ENCODE data around the gene TSPAN15.
"Not testable (repeated sequence)": the region's sequence is repeated elsewhere in the genome, so short reads cannot be mapped to it uniquely, and the experiment has no call there.

TSPAN15 gene

GRCh38 chr10:69503001-69503895 is 52.0 kb downstream of the TSPAN15 start:
- DNase-seq (no peak), ATAC-seq (no peak)

DNA sequence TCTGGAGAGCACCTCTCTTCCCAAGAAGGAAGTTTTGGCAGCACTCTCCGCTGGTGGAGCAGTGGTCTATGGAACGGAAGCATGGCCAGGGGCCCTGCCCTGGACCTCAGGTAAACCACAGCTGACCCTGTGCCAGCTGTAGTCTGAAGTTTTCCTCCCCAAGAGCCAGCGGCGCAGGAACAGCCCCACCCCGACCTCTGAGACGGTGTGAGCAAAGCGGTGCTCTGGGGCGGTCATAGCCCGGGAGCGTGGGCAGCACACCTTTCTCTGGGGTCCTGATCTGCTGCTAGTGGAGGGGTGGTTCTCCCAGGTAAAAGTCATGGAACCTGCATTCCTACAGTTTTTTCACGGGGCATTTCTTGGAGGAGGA is 52.6 kb downstream of the TSPAN15 start:
- DNase-seq, result no peak
- ATAC-seq, result no peak

DNA sequence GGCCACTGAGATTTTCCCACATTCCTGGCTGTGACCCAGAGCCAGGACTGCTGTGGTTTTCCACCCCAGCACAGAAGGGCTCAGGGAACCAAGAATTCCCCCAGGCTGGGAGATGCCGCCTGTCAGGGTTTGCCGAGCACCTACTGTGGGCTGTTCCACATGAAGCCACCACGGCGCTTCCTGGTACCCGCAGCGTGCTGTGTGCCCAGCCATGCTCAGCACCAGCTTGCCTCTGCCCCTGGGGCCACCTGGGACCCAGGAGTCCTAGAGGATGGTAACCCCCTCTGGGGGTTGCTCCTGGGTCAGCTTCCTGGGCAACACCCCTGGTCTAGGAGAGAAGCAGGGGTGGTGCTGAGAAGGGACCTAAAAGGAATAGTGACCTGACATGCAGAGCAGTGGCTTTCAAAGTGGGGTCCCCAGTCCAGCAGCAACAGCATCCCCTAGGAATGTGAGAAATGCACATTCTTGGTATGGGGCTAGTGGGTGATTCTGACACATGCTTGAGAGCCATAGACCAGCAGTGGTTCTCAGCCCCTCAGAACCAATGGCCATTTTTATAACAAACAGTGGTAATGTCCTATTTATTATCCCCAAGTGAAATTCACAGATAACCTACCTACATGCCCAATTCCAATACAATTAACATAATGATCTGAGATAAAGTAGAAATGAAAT is 53.4 kb downstream of the TSPAN15 start:
- DNase-seq (no peak), ATAC-seq (no peak)

GRCh38 chr10:69505636-69506318 is 54.5 kb downstream of the TSPAN15 start:
- DNase-seq (no peak), ATAC-seq (no peak)

- ATAC-seq, result no peak
- DNase-seq, result no peak
These were observed 55.2 kb downstream of the TSPAN15 start for GRCh38 chr10:69506487-69506833.

DNA sequence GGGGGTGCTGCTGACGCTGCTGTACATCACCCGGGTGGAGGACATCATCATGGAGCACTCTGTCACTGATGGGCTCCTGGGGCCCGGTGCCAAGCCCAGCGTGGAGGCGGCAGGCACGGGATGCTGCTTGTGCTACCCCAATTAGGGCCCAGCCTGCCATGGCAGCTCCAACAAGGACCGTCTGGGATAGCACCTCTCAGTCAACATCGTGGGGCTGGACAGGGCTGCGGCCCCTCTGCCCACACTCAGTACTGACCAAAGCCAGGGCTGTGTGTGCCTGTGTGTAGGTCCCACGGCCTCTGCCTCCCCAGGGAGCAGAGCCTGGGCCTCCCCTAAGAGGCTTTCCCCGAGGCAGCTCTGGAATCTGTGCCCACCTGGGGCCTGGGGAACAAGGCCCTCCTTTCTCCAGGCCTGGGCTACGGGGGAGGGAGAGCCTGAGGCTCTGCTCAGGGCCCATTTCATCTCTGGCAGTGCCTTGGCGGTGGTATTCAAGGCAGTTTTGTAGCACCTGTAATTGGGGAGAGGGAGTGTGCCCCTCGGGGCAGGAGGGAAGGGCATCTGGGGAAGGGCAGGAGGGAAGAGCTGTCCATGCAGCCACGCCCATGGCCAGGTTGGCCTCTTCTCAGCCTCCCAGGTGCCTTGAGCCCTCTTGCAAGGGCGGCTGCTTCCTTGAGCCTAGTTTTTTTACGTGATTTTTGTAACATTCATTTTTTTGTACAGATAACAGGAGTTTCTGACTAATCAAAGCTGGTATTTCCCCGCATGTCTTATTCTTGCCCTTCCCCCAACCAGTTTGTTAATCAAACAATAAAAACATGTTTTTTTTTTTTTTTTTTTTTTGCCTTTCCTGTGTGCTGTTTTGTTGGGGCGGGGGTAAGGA is 55.8 kb downstream of the TSPAN15 start:
- ATAC-seq (no peak), DNase-seq (no peak)

DNA sequence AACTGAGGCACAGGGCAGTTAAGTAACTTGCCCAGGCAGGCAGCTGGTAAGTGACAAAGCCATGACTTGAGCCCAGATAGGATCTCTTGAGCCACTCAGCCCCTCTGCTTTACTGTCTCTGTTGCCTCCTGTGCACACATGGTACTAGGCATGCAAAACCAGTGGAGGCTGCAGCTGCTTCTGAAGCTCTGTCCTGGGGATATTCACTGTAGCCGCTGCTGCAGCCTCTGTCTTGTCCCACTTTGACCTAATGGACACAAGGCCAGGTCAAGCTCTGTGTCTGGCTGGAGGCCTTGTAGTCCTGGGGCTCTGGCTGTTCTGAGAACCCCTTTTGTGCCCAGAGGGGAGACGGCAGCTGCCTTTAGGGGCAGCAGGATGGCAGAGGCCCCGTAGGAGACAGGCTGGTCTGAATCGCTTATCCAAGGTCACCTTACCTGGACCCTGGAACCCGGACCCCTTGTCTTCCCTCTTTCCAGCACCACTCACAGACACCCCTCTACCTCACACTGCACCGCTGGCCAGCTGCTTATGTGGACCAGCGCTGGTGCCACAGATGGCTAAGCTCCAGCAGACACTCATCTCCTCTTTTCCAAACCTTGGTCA is 57.6 kb downstream of the TSPAN15 start:
- no peak for ATAC-seq

DNA sequence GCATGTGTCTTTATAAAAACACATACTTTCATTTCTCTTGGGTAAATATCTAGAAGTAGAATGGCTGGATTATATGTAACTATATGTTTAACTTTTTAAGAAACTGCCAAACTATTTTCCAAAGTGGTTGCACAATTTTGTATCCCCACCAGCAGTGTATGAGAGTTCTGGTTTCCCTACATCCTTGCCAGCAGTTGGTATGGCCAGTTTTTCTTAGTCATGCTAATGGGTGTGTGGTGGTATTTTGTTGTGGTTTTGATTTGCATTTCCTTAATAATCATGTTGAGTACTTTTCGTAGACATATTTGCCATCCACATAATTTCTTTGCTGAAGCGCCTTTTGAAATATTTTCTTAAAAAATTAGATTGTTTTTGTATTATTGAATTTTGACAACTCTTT is 61.6 kb downstream of the TSPAN15 start:
- DNase-seq (no peak), ATAC-seq (no peak)

More for the DNA sequence above, 57.6 kb downstream of the TSPAN15 start:
- no peak for DNase-seq

GRCh38 chr10:69513617-69514016 is 62.4 kb downstream of the TSPAN15 start:
- DNase-seq, result no peak
- ATAC-seq, result no peak

DNA sequence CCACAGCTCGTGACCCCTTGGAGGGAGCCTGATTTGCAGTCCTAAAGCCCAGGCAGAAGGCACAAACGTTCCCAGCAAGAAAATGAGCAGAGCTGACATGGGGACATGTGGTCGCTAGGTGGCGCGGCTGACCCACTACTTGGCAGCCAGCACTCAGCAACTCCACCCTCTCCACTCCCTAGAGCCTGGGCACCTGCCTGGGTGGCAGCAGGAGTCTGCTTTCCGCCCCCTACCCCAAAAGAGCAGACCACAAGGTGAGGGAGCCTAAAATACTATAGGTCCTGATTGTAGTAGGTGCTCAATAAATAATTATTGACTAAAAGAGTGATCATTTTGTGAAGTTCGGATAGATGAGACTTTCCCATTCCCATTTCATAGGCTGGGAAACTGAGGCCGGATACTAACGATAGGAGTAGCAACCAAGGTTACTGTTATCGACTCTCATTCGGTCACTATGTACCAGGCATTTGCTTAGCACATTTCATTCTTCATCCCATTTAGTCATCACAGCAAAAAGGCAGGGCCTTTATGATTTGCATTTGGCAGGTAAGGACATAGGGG is 64.5 kb downstream of the TSPAN15 start:
- DNase-seq (peak; percentile 82), ATAC-seq (peak; percentile 88)

DNA sequence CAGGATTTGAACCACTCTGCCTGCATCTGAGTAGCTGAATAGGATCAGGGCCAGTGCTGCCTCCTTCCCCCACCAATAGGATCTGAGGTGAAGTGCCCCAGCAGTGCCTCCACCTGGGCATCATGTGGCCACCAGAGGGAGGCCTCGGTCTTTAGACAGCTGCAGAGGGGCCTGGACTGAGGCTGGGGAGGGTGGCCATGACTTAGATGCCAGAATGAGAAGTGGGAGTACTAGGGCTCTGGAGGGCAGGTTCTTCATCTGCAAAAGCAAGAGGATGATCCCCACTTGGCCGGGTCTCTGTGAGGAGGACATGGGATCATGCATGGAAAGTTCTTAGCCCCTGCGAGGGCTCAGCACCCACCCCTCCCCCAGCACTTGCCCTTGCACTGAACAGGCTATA is 65.1 kb downstream of the TSPAN15 start:
- ATAC-seq (peak; percentile 73), DNase-seq (peak; percentile 46)

DNA sequence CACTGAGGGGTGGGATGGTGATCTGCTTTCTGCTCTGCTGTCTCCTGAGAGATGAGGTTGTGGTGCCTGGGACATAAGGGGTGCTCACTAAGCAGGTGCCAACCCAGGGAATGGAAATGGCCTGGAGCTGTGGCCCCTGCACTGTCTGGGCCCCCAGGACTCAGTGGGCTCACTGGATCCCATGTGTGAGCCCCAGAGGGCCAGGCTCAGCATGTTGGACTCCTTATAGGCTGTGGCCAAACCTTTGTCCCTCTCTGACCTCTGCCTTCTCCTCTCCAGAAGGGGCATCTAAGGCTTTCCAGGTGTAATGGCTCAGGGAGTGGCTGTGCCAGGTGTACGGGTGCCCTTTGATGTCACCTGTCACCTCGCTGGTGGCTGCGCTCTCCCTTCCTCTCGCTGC is 65.5 kb downstream of the TSPAN15 start:
- DNase-seq (no peak), ATAC-seq (no peak)

DNA sequence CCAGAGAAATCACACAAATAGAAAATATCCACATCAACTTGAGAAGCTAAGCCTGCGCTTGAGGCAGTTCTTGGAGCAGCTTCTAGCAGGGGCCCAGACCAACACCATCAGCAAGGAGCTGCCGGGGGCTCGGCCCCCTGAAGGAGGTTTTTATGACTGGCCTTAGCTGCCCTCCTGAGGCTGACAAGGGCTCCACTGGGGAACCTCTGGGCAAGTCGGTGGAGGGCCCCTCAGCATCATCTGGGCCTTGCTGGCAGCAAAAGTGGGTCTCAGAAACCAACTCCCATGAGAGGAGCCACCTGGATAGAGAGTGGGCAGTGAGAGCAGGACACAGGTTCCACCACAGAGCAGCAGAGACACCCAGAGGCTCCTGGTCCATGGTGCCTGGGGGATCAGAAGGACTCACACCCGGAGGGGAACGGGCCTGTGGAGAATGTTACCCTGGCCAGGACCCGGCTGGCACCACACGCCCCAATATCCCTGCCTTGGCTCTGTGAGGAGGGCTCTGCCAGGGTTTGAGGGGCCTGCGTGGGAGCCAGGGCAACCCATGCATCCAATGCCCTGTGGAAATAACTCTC is 66.1 kb downstream of the TSPAN15 start:
- no peak for ATAC-seq
- no peak for DNase-seq

GRCh38 chr10:69527961-69528360 is 76.7 kb downstream of the TSPAN15 start:
- no peak for DNase-seq
- no peak for ATAC-seq

GRCh38 chr10:69533658-69534057 is 82.4 kb downstream of the TSPAN15 start:
- DNase-seq (no peak), ATAC-seq (no peak)

DNA sequence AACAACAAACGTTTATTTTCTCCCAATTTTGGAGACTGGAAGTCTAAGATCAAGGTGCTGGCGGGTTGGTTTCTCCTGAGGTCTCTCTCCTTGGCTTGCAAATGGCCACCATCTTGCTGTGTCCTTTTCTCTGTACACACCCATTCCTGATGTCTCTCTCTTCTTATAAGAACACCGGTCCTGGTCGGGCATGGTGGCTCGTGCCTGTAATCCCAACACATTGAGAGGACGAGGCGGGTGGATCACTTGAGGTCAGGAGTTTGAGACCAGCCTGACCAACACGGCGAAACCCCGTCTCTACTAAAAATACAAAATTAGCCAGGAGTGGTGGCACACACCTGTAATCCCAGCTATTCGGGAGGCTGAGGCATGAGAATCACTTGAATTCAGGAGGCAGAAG is 85.3 kb downstream of the TSPAN15 start:
- ATAC-seq, DNase-seq: not testable (repeated sequence)

- ATAC-seq, result no peak
- no peak for DNase-seq
These were observed 86.2 kb downstream of the TSPAN15 start for GRCh38 chr10:69537449-69537848.

- ATAC-seq, result no peak
These were observed 87.2 kb downstream of the TSPAN15 start for GRCh38 chr10:69538461-69538860.

GRCh38 chr10:69541463-69541862 is 90.2 kb downstream of the TSPAN15 start:
- no peak for DNase-seq
- no peak for ATAC-seq

More at GRCh38 chr10:69538461-69538860, 87.2 kb downstream of the TSPAN15 start:
- DNase-seq, result no peak

GRCh38 chr10:69549959-69550358 is 98.7 kb downstream of the TSPAN15 start:
- no peak for DNase-seq
- ATAC-seq, result no peak

DNA sequence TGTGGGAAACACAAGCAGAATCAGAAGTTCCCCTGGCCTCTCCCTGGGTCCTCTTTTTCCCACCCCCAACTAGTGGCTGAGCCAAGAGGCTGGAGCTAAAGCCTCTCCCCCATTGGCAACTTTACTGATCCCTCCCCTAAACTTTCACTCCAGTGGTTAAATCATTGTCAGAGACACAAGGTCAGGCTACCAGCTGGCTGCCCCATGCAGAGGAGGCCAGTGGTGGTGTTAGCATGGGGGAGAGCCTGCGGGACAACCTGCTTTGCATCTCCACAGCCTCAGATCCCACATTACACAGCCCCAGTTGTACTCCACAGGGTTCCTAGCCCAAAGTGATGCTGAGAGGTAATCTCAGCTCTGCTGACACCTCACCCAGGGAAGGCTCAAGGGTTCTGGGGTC is 101.0 kb downstream of the TSPAN15 start:
- no peak for ATAC-seq
- DNase-seq, result no peak
